ENCODE results near the gene CRTAC1. TPM values are rescaled to one million over a fixed set of nuclear protein-coding genes. Genes with fewer than 3 reads are reported as not detected.

CRTAC1 gene
- total and polyA plus RNA-seq, 10 donors = 0.17 to 0.74 (median 0.26) TPM; not detected in 5

DNA sequence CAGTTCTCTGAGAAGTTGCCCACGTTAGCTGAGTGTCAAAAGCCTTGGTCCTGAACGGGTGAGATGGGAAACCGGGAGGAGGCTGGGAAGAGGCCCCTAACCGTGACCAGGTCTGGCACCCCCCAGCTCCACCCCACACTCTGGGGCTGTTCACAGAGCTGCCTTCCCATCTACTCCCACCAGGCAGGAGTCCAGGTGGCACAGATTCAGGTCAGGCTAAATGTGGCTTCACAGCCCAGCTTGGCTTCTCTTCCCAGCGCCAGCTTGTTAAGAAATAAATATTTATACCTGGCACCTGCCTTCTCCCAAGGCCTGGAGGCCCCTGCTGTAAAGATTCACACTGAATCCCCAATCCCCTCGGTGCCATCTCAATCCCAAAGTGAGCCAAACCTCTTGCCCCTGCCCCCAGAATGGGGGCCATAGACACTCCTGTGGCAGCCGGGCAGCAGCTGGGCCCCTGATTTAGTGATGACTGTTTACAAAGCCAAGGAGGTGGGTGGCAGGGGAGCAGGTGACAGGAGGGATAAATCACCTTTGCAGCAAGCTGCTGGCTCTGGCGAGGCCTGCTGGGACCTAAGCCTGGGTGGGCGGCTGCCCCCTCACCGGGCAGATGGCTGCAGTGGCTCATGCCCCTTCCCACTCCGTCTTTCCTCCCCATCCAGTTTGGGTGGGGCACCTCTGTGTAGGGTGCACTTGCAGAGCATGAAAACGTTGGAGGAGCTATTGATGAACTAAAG, 108.2 kb downstream of the CRTAC1 start:
- Histone ChIP-seq H3K9me3 (no peaks in the 10 kb centered on the region), H3K4me3 (no peak overlapping the region), H3K27ac (no peak overlapping the region), H3K36me3 (no peaks in the 10 kb centered on the region), H3K27me3 (replicated peaks in 1 of 7) (peaks cover 0 to 86% (median 0%) of the 10 kb centered on the region in 7 donors), H3K4me1 (no peaks in the 10 kb centered on the region)
- DNase-seq = peak; percentile 31
- intact Hi-C loops (cut with DNase I; ENCODE audit: low total_unique reads) = no loop called here
- TF ChIP-seq POLR2A (IDR thresholded peaks at IDR 0.05) (no peak), POLR2AphosphoS5 (IDR thresholded peaks at IDR 0.05) (no peak)
- TF ChIP-seq, protein P1, sequence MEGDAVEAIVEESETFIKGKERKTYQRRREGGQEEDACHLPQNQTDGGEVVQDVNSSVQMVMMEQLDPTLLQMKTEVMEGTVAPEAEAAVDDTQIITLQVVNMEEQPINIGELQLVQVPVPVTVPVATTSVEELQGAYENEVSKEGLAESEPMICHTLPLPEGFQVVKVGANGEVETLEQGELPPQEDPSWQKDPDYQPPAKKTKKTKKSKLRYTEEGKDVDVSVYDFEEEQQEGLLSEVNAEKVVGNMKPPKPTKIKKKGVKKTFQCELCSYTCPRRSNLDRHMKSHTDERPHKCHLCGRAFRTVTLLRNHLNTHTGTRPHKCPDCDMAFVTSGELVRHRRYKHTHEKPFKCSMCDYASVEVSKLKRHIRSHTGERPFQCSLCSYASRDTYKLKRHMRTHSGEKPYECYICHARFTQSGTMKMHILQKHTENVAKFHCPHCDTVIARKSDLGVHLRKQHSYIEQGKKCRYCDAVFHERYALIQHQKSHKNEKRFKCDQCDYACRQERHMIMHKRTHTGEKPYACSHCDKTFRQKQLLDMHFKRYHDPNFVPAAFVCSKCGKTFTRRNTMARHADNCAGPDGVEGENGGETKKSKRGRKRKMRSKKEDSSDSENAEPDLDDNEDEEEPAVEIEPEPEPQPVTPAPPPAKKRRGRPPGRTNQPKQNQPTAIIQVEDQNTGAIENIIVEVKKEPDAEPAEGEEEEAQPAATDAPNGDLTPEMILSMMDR (IDR thresholded peaks at IDR 0.05 in 8 of 11, conservative IDR thresholded peaks at IDR 0.05 in 3 of 11) = no peak
- WGBS, 5 donors = 61 to 75% (median 63%) methylated on average over 10 to 12 of the region's 12 CpGs

DNA sequence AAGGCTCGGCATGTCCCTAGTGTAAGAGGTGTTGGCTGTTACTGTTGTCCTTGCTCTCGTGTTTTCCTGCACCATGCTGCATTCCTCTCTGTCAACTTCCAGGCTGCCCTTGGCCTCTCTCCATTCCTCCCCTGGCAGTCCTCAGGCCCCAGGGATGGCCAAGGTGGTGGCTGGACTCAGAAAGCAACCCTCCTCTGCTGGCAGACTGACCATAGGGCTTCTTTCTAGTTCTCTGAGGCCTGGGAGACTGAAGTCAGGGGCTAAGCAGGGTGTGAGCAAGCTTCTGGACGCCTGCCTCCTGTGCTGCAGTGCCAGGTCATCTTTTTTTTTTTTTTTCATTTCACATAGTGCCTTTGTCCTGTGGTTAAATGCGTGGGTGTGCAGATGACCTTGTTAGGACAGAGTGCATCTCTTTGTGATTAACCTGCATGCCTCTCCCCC, 108.8 kb downstream of the CRTAC1 start:
- Histone ChIP-seq H3K27ac (no peak overlapping the region), H3K36me3 (no peaks in the 10 kb centered on the region), H3K4me1 (no peaks in the 10 kb centered on the region), H3K9me3 (no peaks in the 10 kb centered on the region), H3K27me3 (replicated peaks in 1 of 7) (peaks cover 0 to 80% (median 0%) of the 10 kb centered on the region in 7 donors), H3K4me3 (no peak overlapping the region)
- WGBS, 5 donors = 29 to 48% (median 41%) methylated on average over 4 of the region's 4 CpGs
- TF ChIP-seq POLR2A (IDR thresholded peaks at IDR 0.05) = no peak
- TF ChIP-seq, protein P1 (IDR thresholded peaks at IDR 0.05 in 8 of 11, conservative IDR thresholded peaks at IDR 0.05 in 3 of 11) = no peak
- no peak for TF ChIP-seq POLR2AphosphoS5 (IDR thresholded peaks at IDR 0.05)
- peak; percentile 24 for DNase-seq
- intact Hi-C loops (cut with DNase I; ENCODE audit: low total_unique reads) = no loop called here

DNA sequence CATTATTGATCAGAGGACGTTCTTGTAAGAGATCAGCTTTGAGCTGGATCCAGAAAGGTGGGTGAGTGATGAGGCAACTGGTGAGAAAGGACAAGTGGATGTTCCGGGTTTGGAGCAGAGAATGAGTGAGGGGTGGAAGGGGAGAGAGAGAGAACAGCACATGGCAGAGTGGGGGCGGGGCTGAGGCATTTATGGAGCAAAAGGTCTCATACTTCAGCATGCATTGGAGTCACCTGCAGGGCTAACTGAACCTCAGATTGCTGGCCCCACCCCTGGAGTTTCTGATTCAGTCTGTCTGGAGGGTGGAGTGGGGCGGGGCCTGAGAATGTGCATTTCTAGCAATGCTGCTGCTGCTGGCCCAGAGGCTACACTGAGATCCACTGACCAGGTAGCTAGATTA, 109.6 kb downstream of the CRTAC1 start:
- TF ChIP-seq POLR2A (IDR thresholded peaks at IDR 0.05) = no peak
- TF ChIP-seq, protein P1 (IDR thresholded peaks at IDR 0.05 in 8 of 11, conservative IDR thresholded peaks at IDR 0.05 in 3 of 11) = no peak
- no peak for TF ChIP-seq POLR2AphosphoS5 (IDR thresholded peaks at IDR 0.05)
- intact Hi-C loops (cut with DNase I; ENCODE audit: low total_unique reads) = no loop called here

GRCh38 chr10:97919012-97919411, 111.4 kb downstream of the CRTAC1 start:
- intact Hi-C loops (cut with DNase I; ENCODE audit: low total_unique reads) = no loop called here
- H3K27me3 ChIP-seq (replicated peaks in 1 of 7) = peaks cover 0 to 76% (median 0%) of the 10 kb centered on the region in 7 donors
- H3K9me3 ChIP-seq = no peaks in the 10 kb centered on the region
- no peak overlapping the region for H3K27ac ChIP-seq
- H3K4me3 ChIP-seq = no peak overlapping the region
- 26 to 44% (median 41%) methylated on average over 3 of the region's 3 CpGs for WGBS, 5 donors
- no peak for DNase-seq
- H3K36me3 ChIP-seq = no peaks in the 10 kb centered on the region
- peaks cover 0 to 7% (median 6%) of the 10 kb centered on the region in 6 donors for H3K4me1 ChIP-seq
- TF ChIP-seq POLR2A (IDR thresholded peaks at IDR 0.05) = no peak
- no peak for TF ChIP-seq POLR2AphosphoS5 (IDR thresholded peaks at IDR 0.05)
- TF ChIP-seq, protein P1 (IDR thresholded peaks at IDR 0.05 in 8 of 11, conservative IDR thresholded peaks at IDR 0.05 in 3 of 11) = no peak

More for the DNA sequence above, 109.6 kb downstream of the CRTAC1 start:
- H3K27me3 ChIP-seq (replicated peaks in 1 of 7) = peaks cover 0 to 76% (median 0%) of the 10 kb centered on the region in 7 donors
- H3K4me1 ChIP-seq = no peaks in the 10 kb centered on the region
- no peak overlapping the region for H3K27ac ChIP-seq
- H3K4me3 ChIP-seq = no peak overlapping the region
- 45 to 70% (median 53%) methylated on average over 4 of the region's 4 CpGs for WGBS, 5 donors
- peak; percentile 24 for DNase-seq
- H3K36me3 ChIP-seq = no peaks in the 10 kb centered on the region
- H3K9me3 ChIP-seq = no peaks in the 10 kb centered on the region

Data from spleen (tissue), 11 donors.